IMR-90 (cell line): Measurements from ENCODE around the gene FNDC3B. TPM values are rescaled to one million over a fixed set of nuclear protein-coding genes. Genes with fewer than 3 reads are reported as not detected.

ENCODE experiments used
- ATAC-seq: fragments of 200-7000 bp; cut with Tn5 transposase; 2 replicates; pipeline ENCODE4 v1.9.1; 2020; ENCODE audit warnings: low read depth, mild to moderate bottlenecking, moderate library complexity
- BruUV-seq: library from RNA; stranded (reverse); fragments of 400-500 nt; replicated peaks from 2 replicates; lab custom pipeline; 2021; lab: Mats Ljungman, UMichigan
- CTCF ChIA-PET: fragments of 300-600 bp; formaldehyde crosslinking; extraction: SDS; loops from one replicate; lab custom pipeline; 2021; ENCODE audit warnings: antibody characterized with exemption; lab: Yijun Ruan, JAX
- POLR2A ChIA-PET: fragments of 300-600 bp; sonication (Branson Sonifier 250); formaldehyde crosslinking; loops from one replicate; lab custom pipeline; 2022; ENCODE audit warnings: antibody characterized with exemption; ENCODE audit not compliant: unreplicated experiment; lab: Charles Lee
- DNase-seq: peaks from one replicate; pipeline ENCODE4 v3.0.0; 2013
- H2AFZ ChIP-seq: replicated peaks from 2 replicates; pipeline ENCODE3; 2013; ENCODE audit warnings: low read length, mild to moderate bottlenecking; ENCODE audit not compliant: poor library complexity
- H2AK5ac ChIP-seq: 2 replicates; pipeline ENCODE4 v1.6.1; 2013; ENCODE audit warnings: low read depth, low read length, inconsistent platforms
- H2AK9ac ChIP-seq: replicated peaks from 2 replicates; pipeline ENCODE3; 2013; ENCODE audit warnings: mild to moderate bottlenecking, low read depth, low read length, moderate library complexity; ENCODE audit not compliant: poor library complexity
- H2BK120ac ChIP-seq: 2 replicates; pipeline ENCODE4 v1.6.1; 2013; ENCODE audit warnings: low read depth, low read length, inconsistent platforms
- H2BK15ac ChIP-seq: 3 replicates; pipeline ENCODE4 v1.6.1; 2013; ENCODE audit warnings: low read depth, low read length, inconsistent platforms
- H2BK20ac ChIP-seq: 2 replicates; pipeline ENCODE4 v1.6.1; 2013; ENCODE audit warnings: low read depth, mild to moderate bottlenecking, inconsistent platforms, low read length, moderate library complexity
- H2BK5ac ChIP-seq: 2 replicates; pipeline ENCODE4 v1.6.1; 2013; ENCODE audit warnings: mild to moderate bottlenecking, low read depth, low read length, inconsistent platforms; ENCODE audit not compliant: poor library complexity, severe bottlenecking
- H3K14ac ChIP-seq: replicated peaks from 2 replicates; pipeline ENCODE4 v1.6.1; 2013; ENCODE audit warnings: low read depth, low read length, inconsistent platforms
- H3K18ac ChIP-seq: 2 replicates; pipeline ENCODE4 v1.6.1; 2013; ENCODE audit warnings: low read depth, low read length, control low read depth
- H3K23ac ChIP-seq: 2 replicates; pipeline ENCODE4 v1.6.1; 2013; ENCODE audit warnings: low read depth, low read length, inconsistent platforms
- H3K27ac ChIP-seq: 2 replicates; pipeline ENCODE4 v1.5.1; 2013; ENCODE audit warnings: mild to moderate bottlenecking, control low read depth, low read length; ENCODE audit not compliant: insufficient read depth
- H3K27me3 ChIP-seq: 2 replicates; pipeline ENCODE4 v1.6.1; 2013; ENCODE audit warnings: low read length; ENCODE audit not compliant: control insufficient read depth, insufficient read depth
- H3K36me3 ChIP-seq: 2 replicates; pipeline ENCODE4 v1.6.1; 2013; ENCODE audit warnings: low read length, mixed read lengths; ENCODE audit not compliant: control insufficient read depth, insufficient read depth
- H3K4ac ChIP-seq: 2 replicates; pipeline ENCODE4 v1.6.1; 2013; ENCODE audit warnings: low read depth, low read length, inconsistent platforms
- H3K4me1 ChIP-seq: 2 replicates; pipeline ENCODE4 v1.6.1; 2013; ENCODE audit warnings: low read length, mixed read lengths; ENCODE audit not compliant: control insufficient read depth, insufficient read depth
- H3K4me2 ChIP-seq: 2 replicates; pipeline ENCODE4 v1.6.1; 2013; ENCODE audit warnings: low read depth, mild to moderate bottlenecking, control low read depth, low read length, moderate library complexity
- H3K4me3 ChIP-seq: 2 replicates; pipeline ENCODE4 v1.5.1; 2013; ENCODE audit warnings: low read depth, mild to moderate bottlenecking, control low read depth, low read length, moderate library complexity; ENCODE audit not compliant: insufficient read depth
- H3K56ac ChIP-seq: 2 replicates; pipeline ENCODE4 v1.6.1; 2013; ENCODE audit warnings: low read length, inconsistent platforms; ENCODE audit not compliant: insufficient read depth; ENCODE audit errors: extremely low read depth
- H3K79me1 ChIP-seq, 2 experiments: 2 replicates each; pipeline ENCODE4 v1.6.1; 2013; ENCODE audit warnings: low read length in 2 of 2, inconsistent platforms in 1 of 2, low read depth in 1 of 2
- H3K9ac ChIP-seq: 2 replicates; pipeline ENCODE4 v1.6.1; 2013; ENCODE audit warnings: low read depth, low read length, control low read depth
- H3K9me1 ChIP-seq: 2 replicates; pipeline ENCODE4 v1.6.1; 2013; ENCODE audit warnings: low read length, inconsistent platforms; ENCODE audit not compliant: insufficient read depth
- H3K9me3 ChIP-seq: 2 replicates; pipeline ENCODE4 v1.6.1; 2013; ENCODE audit warnings: low read length; ENCODE audit not compliant: control insufficient read depth, insufficient read depth
- H4K20me1 ChIP-seq: 2 replicates; pipeline ENCODE4 v1.6.1; 2013; ENCODE audit warnings: low read length, inconsistent platforms; ENCODE audit not compliant: insufficient read depth
- H4K5ac ChIP-seq: 2 replicates; pipeline ENCODE4 v1.6.1; 2013; ENCODE audit warnings: mild to moderate bottlenecking, low read depth, low read length, control low read depth
- H4K8ac ChIP-seq, 2 experiments: 2 replicates each; pipeline ENCODE4 v1.6.1; 2013; ENCODE audit warnings: low read depth in 2 of 2, low read length in 2 of 2, control low read depth in 1 of 2, inconsistent platforms in 1 of 2
- H4K91ac ChIP-seq: 2 replicates; pipeline ENCODE4 v1.6.1; 2013; ENCODE audit warnings: low read depth, low read length, inconsistent platforms; ENCODE audit not compliant: insufficient read depth
- BHLHE40 ChIP-seq: fragments of 150-350 bp; IDR thresholded peaks from 2 replicates; pipeline ENCODE4 v1.6.1; 2016; ENCODE audit warnings: mild to moderate bottlenecking, low read depth, low read length
- CEBPB ChIP-seq: IDR thresholded peaks from 2 replicates; pipeline ENCODE4 v1.6.1; 2012; ENCODE audit warnings: low read depth, low read length, improper control_type of control experiment
- CHD1 ChIP-seq: IDR thresholded peaks from 2 replicates; pipeline ENCODE4 v1.6.1; 2012; ENCODE audit warnings: low read depth, low read length, improper control_type of control experiment
- CTCF ChIP-seq: conservative IDR thresholded peaks from 2 replicates; pipeline ENCODE4 v1.5.1; 2012; ENCODE audit warnings: mild to moderate bottlenecking, low read depth, low read length, improper control_type of control experiment
- FOS ChIP-seq: fragments of 150-350 bp; IDR thresholded peaks from 2 replicates; pipeline ENCODE4 v1.6.1; 2016; ENCODE audit warnings: low read depth, low read length
- MAFK ChIP-seq: IDR thresholded peaks from 2 replicates; pipeline ENCODE4 v1.6.1; 2012; ENCODE audit warnings: low read depth, low read length, improper control_type of control experiment
- MAZ ChIP-seq: IDR thresholded peaks from 2 replicates; pipeline ENCODE4 v1.6.1; 2012; ENCODE audit warnings: low read depth, mild to moderate bottlenecking, low read length, improper control_type of control experiment, moderate library complexity, borderline replicate concordance
- NFE2L2 ChIP-seq: fragments of 150-350 bp; IDR thresholded peaks from 2 replicates; pipeline ENCODE4 v1.6.1; 2016; ENCODE audit warnings: low read depth, mild to moderate bottlenecking, low read length
- RAD21 ChIP-seq: IDR thresholded peaks from 2 replicates; pipeline ENCODE4 v1.6.1; 2012; ENCODE audit warnings: low read length, improper control_type of control experiment
- RCOR1 ChIP-seq: IDR thresholded peaks from 2 replicates; pipeline ENCODE4 v1.6.1; 2012; ENCODE audit warnings: mild to moderate bottlenecking, low read length, improper control_type of control experiment; ENCODE audit not compliant: insufficient replicate concordance
- RFX5 ChIP-seq: IDR thresholded peaks from 2 replicates; pipeline ENCODE4 v1.8.0; 2012; ENCODE audit warnings: low read depth, mild to moderate bottlenecking, low read length, moderate library complexity
- WGBS, 2 experiments: methylation state at CpG; one replicate each; pipeline versions ENCODE4 v1.1.5 to v1.1.7; 2013; ENCODE audit warnings: missing lambda C conversion rate in 2 of 2; ENCODE audit not compliant: insufficient read length in 1 of 2; ENCODE audit errors: extremely low coverage in 2 of 2; 5-methylcytosine and 5-hydroxymethylcytosine counted together
- dilution Hi-C: fragments of 300-500 bp; cut with HindIII; formaldehyde crosslinking; loops from one replicate; pipeline ENCODE4 v1.14.3; 2018; ENCODE audit warnings: low sequenced_read_pairs; ENCODE audit not compliant: unreplicated experiment
- in situ Hi-C: fragments of 300-500 bp; cut with MboI; formaldehyde crosslinking; loops from 3 replicates; pipeline ENCODE4 v1.14.3; 2019; ENCODE audit warnings: low sequenced_read_pairs, inconsistent platforms, mixed read lengths
- intact Hi-C: fragments of 100-400 bp; cut with micrococcal nuclease; formaldehyde crosslinking; loops from 2 replicates; pipeline ENCODE4 v1.10.0; 2022
- polyA plus RNA-seq, 3 experiments: library from polyadenylated mRNA; depleted of rRNA; stranded (reverse); fragments of >200 nt; gene quantifications; 2 replicates each; pipeline ENCODE4 v1.2.3, GENCODE V29; 2012; ENCODE audit warnings: low replicate concordance in 1 of 3
- total RNA-seq: library from RNA; depleted of rRNA; stranded (reverse); fragments of >200 nt; gene quantifications from 2 replicates; pipeline ENCODE4 v1.2.3, GENCODE V29; 2012
- TF ChIP-seq, protein P1 (sequence below): fragments of 150-350 bp; IDR thresholded peaks from 2 replicates; pipeline ENCODE4 v1.6.1; 2017; ENCODE audit warnings: mild to moderate bottlenecking, antibody characterized with exemption, low read length, low read depth

Gene FNDC3B
- total and polyA plus RNA-seq, 2 of the 4 experiments (the other 2 are of a cell fraction), result 23.9 to 150 TPM

- in situ Hi-C loops, result no loop called here
- Histone ChIP-seq H2AK5ac (no peak overlapping the region), H3K79me1 (peaks cover 28 to 76% of the 10 kb centered on the region in 2 experiments), H3K4ac (no peak overlapping the region), H3K4me2 (no peak overlapping the region), H2BK120ac (no peak overlapping the region), H2BK15ac (no peak overlapping the region), H2BK5ac (no peak overlapping the region), H3K27me3 (no peaks in the 10 kb centered on the region), H3K18ac (no peak overlapping the region), H2AK9ac (no peak overlapping the region), H2AFZ (no peak overlapping the region), H4K91ac (no peak overlapping the region), H4K8ac (no peak overlapping the region), H3K4me3 (no peak overlapping the region), H3K9me3 (no peaks in the 10 kb centered on the region), H3K9me1 (peaks cover 11% of the 10 kb centered on the region; the same call in 1 of the 2 replicates), H2BK20ac (no peak overlapping the region), H3K27ac (no peak overlapping the region), H3K14ac (no peak overlapping the region), H3K56ac (no peak overlapping the region), H4K5ac (no peak overlapping the region), H3K36me3 (peaks cover 18% of the 10 kb centered on the region), H3K9ac (no peak overlapping the region), H4K20me1 (peaks cover 31% of the 10 kb centered on the region; the same call in 1 of the 2 replicates), H3K23ac (no peak overlapping the region), H3K4me1 (peaks cover 15% of the 10 kb centered on the region)
- ChIA-PET CTCF (interaction anchor here (0.7 kb wide), 1 partner anchor 187 kb away, joined by 3 read pairs; no protein-coding TSS in a partner anchor), POLR2A (no interaction called here)
- dilution Hi-C loops, result no loop called here
- DNase-seq (no peak), ATAC-seq (no peak)
- TF ChIP-seq RAD21, result no peak
- TF ChIP-seq BHLHE40, result no peak
- no peak for TF ChIP-seq MAZ
- TF ChIP-seq RFX5, result no peak
- no peak for TF ChIP-seq CEBPB
- TF ChIP-seq, protein P1, sequence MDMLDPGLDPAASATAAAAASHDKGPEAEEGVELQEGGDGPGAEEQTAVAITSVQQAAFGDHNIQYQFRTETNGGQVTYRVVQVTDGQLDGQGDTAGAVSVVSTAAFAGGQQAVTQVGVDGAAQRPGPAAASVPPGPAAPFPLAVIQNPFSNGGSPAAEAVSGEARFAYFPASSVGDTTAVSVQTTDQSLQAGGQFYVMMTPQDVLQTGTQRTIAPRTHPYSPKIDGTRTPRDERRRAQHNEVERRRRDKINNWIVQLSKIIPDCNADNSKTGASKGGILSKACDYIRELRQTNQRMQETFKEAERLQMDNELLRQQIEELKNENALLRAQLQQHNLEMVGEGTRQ, result no peak
- TF ChIP-seq NFE2L2, result no peak
- TF ChIP-seq MAFK, result no peak
- no peak for TF ChIP-seq RCOR1
- TF ChIP-seq CTCF, result no peak
- no peak for TF ChIP-seq CHD1
- TF ChIP-seq FOS, result no peak
- intact Hi-C loops, result no loop called here
- WGBS, 2 experiments, result 94% methylated on average over 5 of the region's 9 CpGs; no CpG with 5 or more reads in 1 of the 2 experiments
- BruUV-seq, result no TSS peak
Observed at GRCh38 chr3:172271386-172271976, 232.1 kb downstream of the FNDC3B start.
